GM23338 (cell line): ENCODE results near the gene ANKRD11. TPM values are rescaled to one million over a fixed set of nuclear protein-coding genes. Genes with fewer than 3 reads are reported as not detected.
A peak's percentile ranks its signal among the peaks of the same experiment; 100 is the strongest.

Experiments
- ATAC-seq: fragments of 200-7000 bp; cut with Tn5 transposase; 3 replicates; pipeline ENCODE4 v1.9.1; 2020
- DNase-seq: peaks from one replicate; pipeline ENCODE4 v3.0.0-alpha.2; 2015; ENCODE audit warnings: low spot score
- H2AFZ ChIP-seq: fragments of 200-600 bp; sonication (generic); 2 replicates; pipeline ENCODE4 v1.8.0; 2016; ENCODE audit warnings: antibody characterized with exemption, mild to moderate bottlenecking, moderate library complexity
- H3F3A ChIP-seq: fragments of 200-600 bp; sonication (generic); replicated peaks from 2 replicates; pipeline ENCODE4 v1.8.0; 2017; ENCODE audit warnings: antibody characterized with exemption, mixed run types, low read depth
- H3K27ac ChIP-seq: fragments of 200-600 bp; sonication (generic); 2 replicates; pipeline ENCODE4 v1.6.1; 2016; ENCODE audit warnings: low read depth
- H3K27me3 ChIP-seq: fragments of 200-600 bp; sonication (generic); 2 replicates; pipeline ENCODE4 v1.8.0; 2016; ENCODE audit warnings: mild to moderate bottlenecking, mixed run types, moderate library complexity; ENCODE audit not compliant: insufficient read depth
- H3K36me3 ChIP-seq: fragments of 200-600 bp; sonication (generic); 2 replicates; pipeline ENCODE4 v1.8.0; 2016; ENCODE audit warnings: mild to moderate bottlenecking; ENCODE audit not compliant: insufficient read depth
- H3K4me1 ChIP-seq: fragments of 200-600 bp; sonication (generic); 2 replicates; pipeline ENCODE4 v1.8.0; 2016; ENCODE audit warnings: mild to moderate bottlenecking, moderate library complexity; ENCODE audit not compliant: insufficient read depth
- H3K4me2 ChIP-seq: fragments of 200-600 bp; sonication (generic); 2 replicates; pipeline ENCODE4 v1.7.1; 2017; ENCODE audit warnings: mixed run types
- H3K4me3 ChIP-seq: fragments of 200-600 bp; sonication (generic); 2 replicates; pipeline ENCODE4 v1.6.1; 2016; ENCODE audit warnings: mixed run types
- H3K79me2 ChIP-seq: fragments of 200-600 bp; sonication (generic); replicated peaks from 2 replicates; pipeline ENCODE4 v1.8.0; 2017; ENCODE audit warnings: mild to moderate bottlenecking; ENCODE audit not compliant: insufficient read depth
- H3K9me2 ChIP-seq: fragments of 200-600 bp; sonication (generic); 2 replicates; pipeline ENCODE4 v1.8.0; 2017; ENCODE audit not compliant: insufficient read depth
- H4K20me1 ChIP-seq: fragments of 200-600 bp; sonication (generic); replicated peaks from 2 replicates; pipeline ENCODE4 v1.8.0; 2017; ENCODE audit warnings: mild to moderate bottlenecking; ENCODE audit not compliant: insufficient read depth
- H3K27ac Mint-ChIP-seq: 2 replicates; pipeline ENCODE4 v1.8.0; 2020; ENCODE audit warnings: inconsistent platforms, mild to moderate bottlenecking, moderate library complexity, mixed read lengths
- H3K27me3 Mint-ChIP-seq: 3 replicates; pipeline ENCODE4 v1.8.0; 2022; ENCODE audit warnings: low read depth, mild to moderate bottlenecking, moderate library complexity, mixed read lengths, inconsistent platforms; ENCODE audit not compliant: insufficient read depth, poor library complexity
- H3K36me3 Mint-ChIP-seq: 3 replicates; pipeline ENCODE4 v1.8.0; 2021; ENCODE audit warnings: low read depth, mild to moderate bottlenecking, inconsistent platforms, moderate library complexity, mixed read lengths
- H3K4me1 Mint-ChIP-seq: 3 replicates; pipeline ENCODE4 v1.8.0; 2020; ENCODE audit warnings: mild to moderate bottlenecking, inconsistent platforms, mixed read lengths
- H3K4me3 Mint-ChIP-seq: 3 replicates; pipeline ENCODE4 v1.8.0; 2021; ENCODE audit warnings: moderate library complexity, mild to moderate bottlenecking, inconsistent platforms, mixed read lengths
- H3K9me3 Mint-ChIP-seq: 3 replicates; pipeline ENCODE4 v1.8.0; 2020; ENCODE audit warnings: moderate library complexity, mild to moderate bottlenecking, inconsistent platforms, mixed read lengths
- CREB1 ChIP-seq: fragments of 250-450 bp; sonication (Bioruptor Pico); IDR thresholded peaks from 2 replicates; pipeline ENCODE4 v1.5.0; 2020; ENCODE audit warnings: low read depth, mild to moderate bottlenecking, moderate library complexity
- JUNB ChIP-seq: IDR thresholded peaks from one replicate; pipeline ENCODE4 v1.6.1; 2016; ENCODE audit warnings: antibody characterized with exemption; ENCODE audit not compliant: unreplicated experiment
- NANOG ChIP-seq: IDR thresholded peaks from 2 replicates; pipeline ENCODE4 v1.6.1; 2016; ENCODE audit warnings: antibody characterized with exemption, borderline replicate concordance
- POLR2AphosphoS5 ChIP-seq: IDR thresholded peaks from 2 replicates; pipeline ENCODE4 v1.6.1; 2016; ENCODE audit warnings: antibody characterized with exemption, low read depth
- ZNF114 ChIP-seq: fragments of 250-450 bp; sonication (Bioruptor Pico); IDR thresholded peaks from 2 replicates; pipeline ENCODE4 v1.5.0; 2020; ENCODE audit warnings: mild to moderate bottlenecking, moderate library complexity
- ZNF331 ChIP-seq: fragments of 250-450 bp; sonication (Bioruptor Pico); IDR thresholded peaks from 2 replicates; pipeline ENCODE4 v1.5.0; 2020; ENCODE audit warnings: low read depth, mild to moderate bottlenecking, moderate library complexity
- polyA plus RNA-seq: library from polyadenylated mRNA; unstranded; fragments of >200 nt; fragmentation: Nextera tagmentation; extraction: Ambion mirVana; gene quantifications from 2 replicates; pipeline ENCODE4 v1.2.1, GENCODE V29; 2016
- total RNA-seq: library from RNA; depleted of rRNA; stranded (reverse); fragments of >200 nt; shearing (Covaris generic); gene quantifications from 2 replicates; pipeline ENCODE4 v1.2.3, GENCODE V29; 2014
- TF ChIP-seq, protein P1 (sequence below): IDR thresholded peaks from 2 replicates; pipeline ENCODE4 v1.6.1; 2016; ENCODE audit warnings: antibody characterized with exemption
- TF ChIP-seq, protein P2 (sequence below), 2 experiments: fragments of 200-600 bp in 1 of 2; sonication (generic) in 1 of 2; conservative IDR thresholded peaks; 2 replicates each; pipeline versions ENCODE4 v1.5.1 to v1.6.1; 2016 to 2017; ENCODE audit warnings: antibody characterized with exemption in 2 of 2, low read depth in 2 of 2, mild to moderate bottlenecking in 2 of 2, moderate library complexity in 1 of 2
- TF ChIP-seq, protein P3 (sequence below): fragments of 250-450 bp; sonication (Bioruptor Pico); IDR thresholded peaks from 2 replicates; pipeline ENCODE4 v1.5.0; 2020; ENCODE audit warnings: mild to moderate bottlenecking, moderate library complexity

The ANKRD11 gene
- total and polyA plus RNA-seq, 2 experiments from 2014 or later: 130 to 159 TPM

DNA sequence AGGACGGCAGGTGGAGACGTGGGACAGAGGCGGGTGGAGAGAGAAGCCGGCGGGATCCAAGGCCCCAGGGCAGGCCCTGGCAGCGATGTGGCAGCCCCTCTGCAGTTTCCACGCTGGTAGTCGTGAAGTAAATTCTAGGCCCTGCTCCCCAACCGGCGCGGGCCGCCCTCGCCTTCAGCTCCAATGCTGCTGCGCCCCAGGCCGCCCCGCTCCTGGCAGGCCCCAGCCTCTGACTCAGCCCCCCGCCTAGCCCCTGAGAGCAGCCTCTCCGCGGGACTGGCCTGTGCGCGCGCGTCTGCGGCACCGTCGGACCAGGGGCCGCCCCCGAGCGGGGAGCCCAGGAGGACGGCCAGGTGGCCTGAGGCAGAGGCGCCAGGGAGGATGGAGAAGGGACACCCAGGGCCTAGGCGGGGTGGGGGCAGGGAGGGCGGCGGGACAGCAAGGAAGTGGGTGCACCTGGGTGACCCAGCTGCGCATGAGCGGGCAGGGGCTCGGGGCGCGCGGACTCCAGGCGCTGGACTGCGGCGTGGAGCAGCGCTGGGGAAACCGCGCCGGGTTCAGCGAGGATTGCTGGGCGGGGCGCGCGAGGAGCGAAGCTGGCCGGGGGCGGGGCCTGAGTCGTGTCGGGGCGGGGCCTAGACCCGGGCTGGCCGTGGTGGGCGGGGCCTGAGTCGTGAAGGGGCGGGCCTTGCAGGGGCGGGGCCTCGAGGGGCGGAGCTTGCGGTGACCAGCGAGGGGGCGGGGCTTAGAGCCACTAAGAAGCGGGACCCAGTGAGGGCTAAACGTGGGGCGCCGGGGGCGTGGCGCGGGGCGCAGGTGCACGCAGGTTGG is 243.2 kb downstream of the ANKRD11 start:
- peaks cover 7% of the 10 kb centered on the region; the same call in 2 of the 3 replicates for H3K36me3 Mint-ChIP-seq
- ATAC-seq (peak; percentile 81), DNase-seq (peak; percentile 88)
- Histone ChIP-seq H3K79me2 (no peaks in the 10 kb centered on the region), H3K27ac (no peak overlapping the region), H3F3A (0 out of 2 replicates have a peak, but pooled peaks cover 5% of the 10 kb centered on the region), H2AFZ (peak overlapping the region; percentile 72), H3K9me2 (peaks cover 2% of the 10 kb centered on the region; the same call in 1 of the 2 replicates), H3K4me3 (peak overlapping the region; percentile 68), H3K4me2 (peak overlapping the region; percentile 83), H3K27me3 (peaks cover 11% of the 10 kb centered on the region; the same call in 1 of the 2 replicates), H3K4me1 (no peaks in the 10 kb centered on the region; the same call in 1 of the 2 replicates), H3K36me3 (no peaks in the 10 kb centered on the region), H4K20me1 (no peaks in the 10 kb centered on the region)
- peaks cover 4% of the 10 kb centered on the region; the same call in 1 of the 3 replicates for H3K4me1 Mint-ChIP-seq
- H3K4me3 Mint-ChIP-seq: peak overlapping the region; percentile 78
- H3K27ac Mint-ChIP-seq: no peak overlapping the region
- peaks cover 6% of the 10 kb centered on the region; the same call in 2 of the 3 replicates for H3K9me3 Mint-ChIP-seq
- peaks cover 17% of the 10 kb centered on the region for H3K27me3 Mint-ChIP-seq
- TF ChIP-seq, protein P1, sequence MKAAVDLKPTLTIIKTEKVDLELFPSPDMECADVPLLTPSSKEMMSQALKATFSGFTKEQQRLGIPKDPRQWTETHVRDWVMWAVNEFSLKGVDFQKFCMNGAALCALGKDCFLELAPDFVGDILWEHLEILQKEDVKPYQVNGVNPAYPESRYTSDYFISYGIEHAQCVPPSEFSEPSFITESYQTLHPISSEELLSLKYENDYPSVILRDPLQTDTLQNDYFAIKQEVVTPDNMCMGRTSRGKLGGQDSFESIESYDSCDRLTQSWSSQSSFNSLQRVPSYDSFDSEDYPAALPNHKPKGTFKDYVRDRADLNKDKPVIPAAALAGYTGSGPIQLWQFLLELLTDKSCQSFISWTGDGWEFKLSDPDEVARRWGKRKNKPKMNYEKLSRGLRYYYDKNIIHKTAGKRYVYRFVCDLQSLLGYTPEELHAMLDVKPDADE: no peak
- no peak for TF ChIP-seq NANOG
- no peak for TF ChIP-seq CREB1 (CRISPR knock-in tag)
- no peak for TF ChIP-seq ZNF331
- no peak for TF ChIP-seq JUNB
- TF ChIP-seq POLR2AphosphoS5: peak; percentile 86
- TF ChIP-seq, protein P2, sequence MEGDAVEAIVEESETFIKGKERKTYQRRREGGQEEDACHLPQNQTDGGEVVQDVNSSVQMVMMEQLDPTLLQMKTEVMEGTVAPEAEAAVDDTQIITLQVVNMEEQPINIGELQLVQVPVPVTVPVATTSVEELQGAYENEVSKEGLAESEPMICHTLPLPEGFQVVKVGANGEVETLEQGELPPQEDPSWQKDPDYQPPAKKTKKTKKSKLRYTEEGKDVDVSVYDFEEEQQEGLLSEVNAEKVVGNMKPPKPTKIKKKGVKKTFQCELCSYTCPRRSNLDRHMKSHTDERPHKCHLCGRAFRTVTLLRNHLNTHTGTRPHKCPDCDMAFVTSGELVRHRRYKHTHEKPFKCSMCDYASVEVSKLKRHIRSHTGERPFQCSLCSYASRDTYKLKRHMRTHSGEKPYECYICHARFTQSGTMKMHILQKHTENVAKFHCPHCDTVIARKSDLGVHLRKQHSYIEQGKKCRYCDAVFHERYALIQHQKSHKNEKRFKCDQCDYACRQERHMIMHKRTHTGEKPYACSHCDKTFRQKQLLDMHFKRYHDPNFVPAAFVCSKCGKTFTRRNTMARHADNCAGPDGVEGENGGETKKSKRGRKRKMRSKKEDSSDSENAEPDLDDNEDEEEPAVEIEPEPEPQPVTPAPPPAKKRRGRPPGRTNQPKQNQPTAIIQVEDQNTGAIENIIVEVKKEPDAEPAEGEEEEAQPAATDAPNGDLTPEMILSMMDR (conservative IDR thresholded peaks at IDR 0.05; ENCODE audit: low read depth in 2 of 2): peak in 1 of 2 experiments; percentile 23; a peak in 1 of 4 replicates
- TF ChIP-seq, protein P3, sequence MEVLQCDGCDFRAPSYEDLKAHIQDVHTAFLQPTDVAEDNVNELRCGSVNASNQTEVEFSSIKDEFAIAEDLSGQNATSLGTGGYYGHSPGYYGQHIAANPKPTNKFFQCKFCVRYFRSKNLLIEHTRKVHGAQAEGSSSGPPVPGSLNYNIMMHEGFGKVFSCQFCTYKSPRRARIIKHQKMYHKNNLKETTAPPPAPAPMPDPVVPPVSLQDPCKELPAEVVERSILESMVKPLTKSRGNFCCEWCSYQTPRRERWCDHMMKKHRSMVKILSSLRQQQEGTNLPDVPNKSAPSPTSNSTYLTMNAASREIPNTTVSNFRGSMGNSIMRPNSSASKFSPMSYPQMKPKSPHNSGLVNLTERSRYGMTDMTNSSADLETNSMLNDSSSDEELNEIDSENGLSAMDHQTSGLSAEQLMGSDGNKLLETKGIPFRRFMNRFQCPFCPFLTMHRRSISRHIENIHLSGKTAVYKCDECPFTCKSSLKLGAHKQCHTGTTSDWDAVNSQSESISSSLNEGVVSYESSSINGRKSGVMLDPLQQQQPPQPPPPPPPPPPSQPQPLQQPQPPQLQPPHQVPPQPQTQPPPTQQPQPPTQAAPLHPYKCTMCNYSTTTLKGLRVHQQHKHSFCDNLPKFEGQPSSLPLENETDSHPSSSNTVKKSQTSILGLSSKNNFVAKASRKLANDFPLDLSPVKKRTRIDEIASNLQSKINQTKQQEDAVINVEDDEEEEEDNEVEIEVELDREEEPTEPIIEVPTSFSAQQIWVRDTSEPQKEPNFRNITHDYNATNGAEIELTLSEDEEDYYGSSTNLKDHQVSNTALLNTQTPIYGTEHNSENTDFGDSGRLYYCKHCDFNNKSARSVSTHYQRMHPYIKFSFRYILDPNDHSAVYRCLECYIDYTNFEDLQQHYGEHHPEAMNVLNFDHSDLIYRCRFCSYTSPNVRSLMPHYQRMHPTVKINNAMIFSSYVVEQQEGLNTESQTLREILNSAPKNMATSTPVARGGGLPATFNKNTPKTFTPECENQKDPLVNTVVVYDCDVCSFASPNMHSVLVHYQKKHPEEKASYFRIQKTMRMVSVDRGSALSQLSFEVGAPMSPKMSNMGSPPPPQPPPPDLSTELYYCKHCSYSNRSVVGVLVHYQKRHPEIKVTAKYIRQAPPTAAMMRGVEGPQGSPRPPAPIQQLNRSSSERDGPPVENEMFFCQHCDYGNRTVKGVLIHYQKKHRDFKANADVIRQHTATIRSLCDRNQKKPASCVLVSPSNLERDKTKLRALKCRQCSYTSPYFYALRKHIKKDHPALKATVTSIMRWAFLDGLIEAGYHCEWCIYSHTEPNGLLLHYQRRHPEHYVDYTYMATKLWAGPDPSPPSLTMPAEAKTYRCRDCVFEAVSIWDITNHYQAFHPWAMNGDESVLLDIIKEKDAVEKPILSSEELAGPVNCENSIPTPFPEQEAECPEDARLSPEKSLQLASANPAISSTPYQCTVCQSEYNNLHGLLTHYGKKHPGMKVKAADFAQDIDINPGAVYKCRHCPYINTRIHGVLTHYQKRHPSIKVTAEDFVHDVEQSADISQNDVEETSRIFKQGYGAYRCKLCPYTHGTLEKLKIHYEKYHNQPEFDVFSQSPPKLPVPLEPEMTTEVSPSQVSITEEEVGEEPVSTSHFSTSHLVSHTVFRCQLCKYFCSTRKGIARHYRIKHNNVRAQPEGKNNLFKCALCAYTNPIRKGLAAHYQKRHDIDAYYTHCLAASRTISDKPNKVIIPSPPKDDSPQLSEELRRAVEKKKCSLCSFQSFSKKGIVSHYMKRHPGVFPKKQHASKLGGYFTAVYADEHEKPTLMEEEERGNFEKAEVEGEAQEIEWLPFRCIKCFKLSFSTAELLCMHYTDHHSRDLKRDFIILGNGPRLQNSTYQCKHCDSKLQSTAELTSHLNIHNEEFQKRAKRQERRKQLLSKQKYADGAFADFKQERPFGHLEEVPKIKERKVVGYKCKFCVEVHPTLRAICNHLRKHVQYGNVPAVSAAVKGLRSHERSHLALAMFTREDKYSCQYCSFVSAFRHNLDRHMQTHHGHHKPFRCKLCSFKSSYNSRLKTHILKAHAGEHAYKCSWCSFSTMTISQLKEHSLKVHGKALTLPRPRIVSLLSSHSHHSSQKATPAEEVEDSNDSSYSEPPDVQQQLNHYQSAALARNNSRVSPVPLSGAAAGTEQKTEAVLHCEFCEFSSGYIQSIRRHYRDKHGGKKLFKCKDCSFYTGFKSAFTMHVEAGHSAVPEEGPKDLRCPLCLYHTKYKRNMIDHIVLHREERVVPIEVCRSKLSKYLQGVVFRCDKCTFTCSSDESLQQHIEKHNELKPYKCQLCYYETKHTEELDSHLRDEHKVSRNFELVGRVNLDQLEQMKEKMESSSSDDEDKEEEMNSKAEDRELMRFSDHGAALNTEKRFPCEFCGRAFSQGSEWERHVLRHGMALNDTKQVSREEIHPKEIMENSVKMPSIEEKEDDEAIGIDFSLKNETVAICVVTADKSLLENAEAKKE (CRISPR knock-in tag): no peak
- TF ChIP-seq ZNF114 (CRISPR knock-in tag): no peak
